Type B pancreatic cell (in vitro differentiated cells): Measurements from ENCODE around the gene PRR32. TPM values are rescaled to one million over a fixed set of nuclear protein-coding genes. Genes with fewer than 3 reads are reported as not detected.

Experiments used
- DNase-seq: peaks from one replicate; pipeline ENCODE4 v3.0.0; 2021; ENCODE audit warnings: mixed read lengths; ENCODE audit not compliant: unreplicated experiment; ENCODE audit errors: extremely low spot score
- H3K27ac Mint-ChIP-seq: 2 replicates; pipeline ENCODE4 v1.8.0; 2021; ENCODE audit warnings: mild to moderate bottlenecking, mixed read lengths
- H3K27me3 Mint-ChIP-seq: 2 replicates; pipeline ENCODE4 v1.8.0; 2021; ENCODE audit warnings: mixed read lengths
- H3K36me3 Mint-ChIP-seq: 2 replicates; pipeline ENCODE4 v1.8.0; 2021; ENCODE audit warnings: mixed read lengths
- H3K4me1 Mint-ChIP-seq: one replicate; pipeline ENCODE4 v1.8.0; 2021; ENCODE audit warnings: mixed read lengths; ENCODE audit not compliant: unreplicated experiment
- H3K4me3 Mint-ChIP-seq: 2 replicates; pipeline ENCODE4 v1.8.0; 2021; ENCODE audit warnings: mild to moderate bottlenecking, mixed read lengths
- H3K9me3 Mint-ChIP-seq: 2 replicates; pipeline ENCODE4 v1.8.0; 2021; ENCODE audit warnings: mixed read lengths
- CTCF ChIP-seq: fragments of 200-600 bp; sonication (generic); conservative IDR thresholded peaks from 2 replicates; pipeline ENCODE4 v1.5.0; 2021; ENCODE audit warnings: antibody characterized with exemption, mild to moderate bottlenecking
- total RNA-seq: library from RNA; stranded (reverse); gene quantifications from 2 replicates; pipeline ENCODE4 v1.2.1, GENCODE V29; 2021; ENCODE audit warnings: low replicate concordance

PRR32 gene
- total RNA-seq, 1 donor from 2014 or later, result 0.48 TPM

- H3K4me3 Mint-ChIP-seq, result no peak overlapping the region
- no peak overlapping the region for H3K27ac Mint-ChIP-seq
- DNase-seq, result no peak
- no peaks in the 10 kb centered on the region for H3K9me3 Mint-ChIP-seq
- no peaks in the 10 kb centered on the region for H3K36me3 Mint-ChIP-seq
- no peak for TF ChIP-seq CTCF
- H3K27me3 Mint-ChIP-seq, result no peaks in the 10 kb centered on the region
- no peaks in the 10 kb centered on the region for H3K4me1 Mint-ChIP-seq
These were observed 36.5 kb downstream of the PRR32 start for GRCh38 chrX:126855839-126856524.
